IMR-90 (cell line): ENCODE data around the gene C3orf18.

Experiments used
- CHD1 ChIP-seq: IDR thresholded peaks from 2 replicates; pipeline ENCODE4 v1.6.1; 2012; ENCODE audit warnings: low read depth, low read length, improper control_type of control experiment
- MAFK ChIP-seq: IDR thresholded peaks from 2 replicates; pipeline ENCODE4 v1.6.1; 2012; ENCODE audit warnings: low read depth, low read length, improper control_type of control experiment
- MAZ ChIP-seq: IDR thresholded peaks from 2 replicates; pipeline ENCODE4 v1.6.1; 2012; ENCODE audit warnings: low read depth, mild to moderate bottlenecking, low read length, improper control_type of control experiment, moderate library complexity, borderline replicate concordance
- NFE2L2 ChIP-seq: fragments of 150-350 bp; IDR thresholded peaks from 2 replicates; pipeline ENCODE4 v1.6.1; 2016; ENCODE audit warnings: low read depth, mild to moderate bottlenecking, low read length
- RFX5 ChIP-seq: IDR thresholded peaks from 2 replicates; pipeline ENCODE4 v1.8.0; 2012; ENCODE audit warnings: low read depth, mild to moderate bottlenecking, low read length, moderate library complexity
- SMC3 ChIP-seq: fragments of 150-350 bp; IDR thresholded peaks from 2 replicates; pipeline ENCODE4 v1.6.1; 2016; ENCODE audit warnings: low read depth, mild to moderate bottlenecking, antibody characterized with exemption, low read length, moderate library complexity
- TF ChIP-seq, protein P1 (sequence below): conservative IDR thresholded peaks from 2 replicates; pipeline ENCODE4 v1.5.1; 2012; ENCODE audit warnings: mild to moderate bottlenecking, low read depth, low read length, improper control_type of control experiment
- TF ChIP-seq, protein P2 (sequence below): fragments of 150-350 bp; IDR thresholded peaks from 2 replicates; pipeline ENCODE4 v1.6.1; 2016; ENCODE audit warnings: low read depth, mild to moderate bottlenecking, low read length, moderate library complexity, borderline replicate concordance

DNA sequence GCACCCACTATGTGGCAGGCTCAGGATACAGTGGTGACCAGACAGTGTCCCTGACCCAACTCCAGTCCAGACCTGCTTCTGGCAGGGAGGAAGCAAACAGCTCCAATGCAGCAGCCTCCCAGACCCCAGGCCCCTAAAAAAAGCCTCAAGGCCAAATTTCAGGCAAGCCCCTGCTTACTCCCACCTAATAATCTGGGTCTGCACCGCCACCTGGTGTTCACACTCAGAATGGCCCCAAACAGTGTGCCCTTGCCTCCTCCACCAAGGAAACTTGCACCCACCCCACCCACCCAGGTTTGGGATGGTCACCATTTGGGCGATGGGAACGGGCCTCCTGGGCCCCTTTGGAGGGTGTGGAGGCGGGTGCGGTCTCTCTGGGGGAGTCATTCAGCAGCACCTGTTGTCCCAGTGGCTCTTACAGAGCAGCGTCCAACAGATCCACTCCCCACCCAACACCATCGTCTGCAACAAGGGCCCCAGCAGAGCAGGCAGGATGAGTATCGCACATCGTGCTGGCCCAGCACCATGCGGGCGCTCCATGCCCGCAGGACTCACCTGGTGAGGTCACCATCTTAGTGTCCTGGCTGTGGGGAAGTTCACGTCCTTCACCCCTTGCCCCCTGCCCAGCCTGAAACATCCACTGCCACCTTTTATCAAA lies 17.3 kb downstream of the C3orf18 start:
- TF ChIP-seq NFE2L2, result no peak
- TF ChIP-seq RFX5, result no peak
- no peak for TF ChIP-seq MAFK
- no peak for TF ChIP-seq CHD1
- TF ChIP-seq MAZ, result no peak; the same call in 1 of the 2 replicates
- TF ChIP-seq, protein P1, sequence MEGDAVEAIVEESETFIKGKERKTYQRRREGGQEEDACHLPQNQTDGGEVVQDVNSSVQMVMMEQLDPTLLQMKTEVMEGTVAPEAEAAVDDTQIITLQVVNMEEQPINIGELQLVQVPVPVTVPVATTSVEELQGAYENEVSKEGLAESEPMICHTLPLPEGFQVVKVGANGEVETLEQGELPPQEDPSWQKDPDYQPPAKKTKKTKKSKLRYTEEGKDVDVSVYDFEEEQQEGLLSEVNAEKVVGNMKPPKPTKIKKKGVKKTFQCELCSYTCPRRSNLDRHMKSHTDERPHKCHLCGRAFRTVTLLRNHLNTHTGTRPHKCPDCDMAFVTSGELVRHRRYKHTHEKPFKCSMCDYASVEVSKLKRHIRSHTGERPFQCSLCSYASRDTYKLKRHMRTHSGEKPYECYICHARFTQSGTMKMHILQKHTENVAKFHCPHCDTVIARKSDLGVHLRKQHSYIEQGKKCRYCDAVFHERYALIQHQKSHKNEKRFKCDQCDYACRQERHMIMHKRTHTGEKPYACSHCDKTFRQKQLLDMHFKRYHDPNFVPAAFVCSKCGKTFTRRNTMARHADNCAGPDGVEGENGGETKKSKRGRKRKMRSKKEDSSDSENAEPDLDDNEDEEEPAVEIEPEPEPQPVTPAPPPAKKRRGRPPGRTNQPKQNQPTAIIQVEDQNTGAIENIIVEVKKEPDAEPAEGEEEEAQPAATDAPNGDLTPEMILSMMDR, result peak; percentile 62
- peak; percentile 57 for TF ChIP-seq SMC3
- TF ChIP-seq, protein P2, sequence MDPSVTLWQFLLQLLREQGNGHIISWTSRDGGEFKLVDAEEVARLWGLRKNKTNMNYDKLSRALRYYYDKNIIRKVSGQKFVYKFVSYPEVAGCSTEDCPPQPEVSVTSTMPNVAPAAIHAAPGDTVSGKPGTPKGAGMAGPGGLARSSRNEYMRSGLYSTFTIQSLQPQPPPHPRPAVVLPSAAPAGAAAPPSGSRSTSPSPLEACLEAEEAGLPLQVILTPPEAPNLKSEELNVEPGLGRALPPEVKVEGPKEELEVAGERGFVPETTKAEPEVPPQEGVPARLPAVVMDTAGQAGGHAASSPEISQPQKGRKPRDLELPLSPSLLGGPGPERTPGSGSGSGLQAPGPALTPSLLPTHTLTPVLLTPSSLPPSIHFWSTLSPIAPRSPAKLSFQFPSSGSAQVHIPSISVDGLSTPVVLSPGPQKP, result no peak
